ENCODE measurements around the gene CGGBP1. TPM values are rescaled to one million over a fixed set of nuclear protein-coding genes. Genes with fewer than 3 reads are reported as not detected.

The CGGBP1 gene
- total RNA-seq, 4 donors from 2014 or later, result 34.1 to 59.5 (median 42.6) TPM

- Histone ChIP-seq H3K36me3 (no peaks in the 10 kb centered on the region), H3K27me3 (no peaks in the 10 kb centered on the region), H3K9me3 (no peaks in the 10 kb centered on the region), H3K4me3 (no peak overlapping the region), H3K4me1 (peaks cover 6% of the 10 kb centered on the region), H3K27ac (no peak overlapping the region)
- TF ChIP-seq POLR2AphosphoS5 (IDR thresholded peaks at IDR 0.05) (no peak), POLR2A (IDR thresholded peaks at IDR 0.05) (no peak), EP300 (IDR thresholded peaks at IDR 0.05) (no peak), CTCF (IDR thresholded peaks at IDR 0.05) (no peak)
- no peak for DNase-seq (ENCODE audit: low spot score in 2 of 2)
- WGBS, result 84% methylated on average over 3 of the region's 3 CpGs
Measured at GRCh38 chr3:88002448-88002847, 56.4 kb downstream of the CGGBP1 start.

Other genes with a start within 250 kb of the CGGBP1 start
- gene ZNF654, start 250 bp upstream of the CGGBP1 start, total RNA-seq, result 10 to 100 TPM in 3 of 4 donors, 1 to 10 TPM in 1; 9.0 to 22.9 (median 11.3) TPM
- 10 to 100 TPM; 14.1 to 30.8 (median 18.4) TPM for gene C3orf38, start 91.0 kb upstream of the CGGBP1 start, total RNA-seq